ENCODE results near the gene CRIM1.

DNA sequence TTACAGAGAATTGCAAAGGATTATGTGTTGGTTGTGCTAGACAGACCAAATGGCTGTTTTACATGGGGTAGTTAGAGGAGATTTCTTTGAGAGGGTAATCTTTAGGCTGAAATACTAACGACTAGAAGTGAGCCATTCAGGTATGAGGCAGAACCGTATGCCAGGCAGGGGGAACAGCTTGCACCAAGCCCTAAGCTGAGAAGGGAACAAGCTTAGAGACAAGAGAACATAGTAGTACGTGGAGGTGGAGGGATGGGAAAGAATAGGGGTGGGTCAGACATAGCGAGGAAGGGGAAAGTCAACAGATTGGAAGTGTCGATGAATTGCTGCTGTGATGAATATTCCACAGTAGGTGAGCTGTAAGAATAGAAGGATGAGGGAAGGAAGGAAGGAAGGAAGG is 20.0 kb upstream of the CRIM1 start:
- TF ChIP-seq, protein P1, sequence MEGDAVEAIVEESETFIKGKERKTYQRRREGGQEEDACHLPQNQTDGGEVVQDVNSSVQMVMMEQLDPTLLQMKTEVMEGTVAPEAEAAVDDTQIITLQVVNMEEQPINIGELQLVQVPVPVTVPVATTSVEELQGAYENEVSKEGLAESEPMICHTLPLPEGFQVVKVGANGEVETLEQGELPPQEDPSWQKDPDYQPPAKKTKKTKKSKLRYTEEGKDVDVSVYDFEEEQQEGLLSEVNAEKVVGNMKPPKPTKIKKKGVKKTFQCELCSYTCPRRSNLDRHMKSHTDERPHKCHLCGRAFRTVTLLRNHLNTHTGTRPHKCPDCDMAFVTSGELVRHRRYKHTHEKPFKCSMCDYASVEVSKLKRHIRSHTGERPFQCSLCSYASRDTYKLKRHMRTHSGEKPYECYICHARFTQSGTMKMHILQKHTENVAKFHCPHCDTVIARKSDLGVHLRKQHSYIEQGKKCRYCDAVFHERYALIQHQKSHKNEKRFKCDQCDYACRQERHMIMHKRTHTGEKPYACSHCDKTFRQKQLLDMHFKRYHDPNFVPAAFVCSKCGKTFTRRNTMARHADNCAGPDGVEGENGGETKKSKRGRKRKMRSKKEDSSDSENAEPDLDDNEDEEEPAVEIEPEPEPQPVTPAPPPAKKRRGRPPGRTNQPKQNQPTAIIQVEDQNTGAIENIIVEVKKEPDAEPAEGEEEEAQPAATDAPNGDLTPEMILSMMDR (IDR thresholded peaks at IDR 0.05) = no peak
- no peak for TF ChIP-seq POLR2A (IDR thresholded peaks at IDR 0.05)

Measured in lower leg skin (tissue), 3 donors.